ENCODE results near the gene SCARF1. TPM values are rescaled to one million over a fixed set of nuclear protein-coding genes. Genes with fewer than 3 reads are reported as not detected.

The SCARF1 gene
- total and polyA plus RNA-seq, 7 experiments from 2014 or later = 0.06 to 9.0 (median 1.8) TPM; not detected in 1

DNA sequence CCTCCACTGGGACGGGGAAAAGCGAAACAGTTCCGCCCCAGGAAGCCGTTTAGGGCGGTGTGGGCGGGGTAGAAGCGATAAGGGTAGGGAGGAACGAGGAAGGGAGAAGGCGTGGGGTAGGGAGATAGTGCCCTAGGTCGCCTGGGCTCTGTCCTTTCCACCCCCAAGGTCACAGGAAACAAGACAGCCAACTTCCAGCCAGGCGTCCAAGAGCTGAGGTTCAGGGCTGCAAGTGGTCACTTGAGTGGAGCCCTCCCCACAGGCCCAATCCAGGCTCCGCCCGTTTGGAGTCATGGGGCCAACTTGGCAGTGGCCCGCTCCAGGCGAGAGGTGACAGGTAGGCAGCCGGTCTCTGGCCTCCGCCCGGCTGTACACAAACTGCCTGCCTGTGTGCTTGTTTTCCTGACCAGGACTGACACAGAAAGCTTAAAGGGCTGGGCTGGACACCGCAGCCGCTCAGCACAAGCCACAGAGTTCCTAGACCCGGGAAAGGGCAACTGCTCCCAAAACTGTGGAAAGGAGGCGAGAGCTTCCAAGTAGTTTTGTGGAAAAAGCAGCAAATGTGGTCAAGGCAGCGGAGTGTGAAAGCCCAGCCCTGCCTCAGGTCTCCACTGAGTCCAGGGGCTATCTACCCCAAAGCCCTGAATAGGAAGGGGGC is 4.4 kb upstream of the SCARF1 start, which contains the start of gene RILP:
Gene RILP (minus strand): TSS at position 23 of the 658 bp plus-strand sequence. CDS start 62 bp downstream, outside the sequence.
- Mint-ChIP-seq H3K4me1 (peaks cover 0 to 32% (median 7%) of the 10 kb centered on the region in 7 donors), H3K4me3 (peak within 1 kb of the TSS; percentile 65 to 81 (median 75)), H3K36me3 (peaks cover 4 to 25% (median 14%) of the 10 kb centered on the region in 5 donors), H3K27me3 (no peaks in the 10 kb centered on the region), H3K27ac (peak within 1 kb of the TSS in 6 of 9 donors; percentile 38 to 72 (median 51)), H3K9me3 (no peaks in the 10 kb centered on the region)
- ChIA-PET POLR2A (interaction anchor here (0.9 to 3.1 kb wide), 8 partner anchors 21 to 861 kb away, joined by 3 to 27 read pairs (median 4); partner anchors contain the start of genes METTL16, RPA1, SLC43A2 and SMYD4), CTCF (interaction anchor here (0.7 to 1.8 kb wide), 11 partner anchors 9 to 86 kb away, joined by 3 to 8 read pairs (median 4); no protein-coding TSS in a partner anchor)
- no peaks in the 10 kb centered on the region for H3K9me3 ChIP-seq (ENCODE audit: control insufficient read depth in 2 of 3, low read length in 3 of 3)
- intact Hi-C loops (cut with micrococcal nuclease) = loop anchor here (1.0 to 10.0 kb wide), 16 partner anchors 21 to 751 kb away; partner anchors contain the start of genes SLC43A2 (in 2 of the 2), SMG6 (in 2 of the 2), SRR (in 2 of the 2) and INPP5K (in 1 of the 2)
- peak within 1 kb of the TSS; percentile 69 for H3K27ac ChIP-seq (ENCODE audit: low read depth, low read length)
- no peaks in the 10 kb centered on the region for H3K27me3 ChIP-seq (ENCODE audit: control insufficient read depth in 2 of 2, insufficient read depth in 2 of 2, low read length in 2 of 2)
- peak within 1 kb of the TSS; percentile 64 for H3K4me3 ChIP-seq (ENCODE audit: low read length)
- DNase-seq = peak in 1 of 9 donors; percentile 24
- peaks cover 11 to 17% of the 10 kb centered on the region in 2 donors for H3K4me1 ChIP-seq (ENCODE audit: control insufficient read depth in 2 of 2, insufficient read depth in 2 of 2, low read length in 2 of 2)
- peak; percentile 6 for ATAC-seq
- H3K36me3 ChIP-seq (ENCODE audit: control insufficient read depth in 2 of 3, insufficient read depth in 3 of 3, low read length in 3 of 3) = peaks cover 25 to 51% (median 29%) of the 10 kb centered on the region in 3 experiments

DNA sequence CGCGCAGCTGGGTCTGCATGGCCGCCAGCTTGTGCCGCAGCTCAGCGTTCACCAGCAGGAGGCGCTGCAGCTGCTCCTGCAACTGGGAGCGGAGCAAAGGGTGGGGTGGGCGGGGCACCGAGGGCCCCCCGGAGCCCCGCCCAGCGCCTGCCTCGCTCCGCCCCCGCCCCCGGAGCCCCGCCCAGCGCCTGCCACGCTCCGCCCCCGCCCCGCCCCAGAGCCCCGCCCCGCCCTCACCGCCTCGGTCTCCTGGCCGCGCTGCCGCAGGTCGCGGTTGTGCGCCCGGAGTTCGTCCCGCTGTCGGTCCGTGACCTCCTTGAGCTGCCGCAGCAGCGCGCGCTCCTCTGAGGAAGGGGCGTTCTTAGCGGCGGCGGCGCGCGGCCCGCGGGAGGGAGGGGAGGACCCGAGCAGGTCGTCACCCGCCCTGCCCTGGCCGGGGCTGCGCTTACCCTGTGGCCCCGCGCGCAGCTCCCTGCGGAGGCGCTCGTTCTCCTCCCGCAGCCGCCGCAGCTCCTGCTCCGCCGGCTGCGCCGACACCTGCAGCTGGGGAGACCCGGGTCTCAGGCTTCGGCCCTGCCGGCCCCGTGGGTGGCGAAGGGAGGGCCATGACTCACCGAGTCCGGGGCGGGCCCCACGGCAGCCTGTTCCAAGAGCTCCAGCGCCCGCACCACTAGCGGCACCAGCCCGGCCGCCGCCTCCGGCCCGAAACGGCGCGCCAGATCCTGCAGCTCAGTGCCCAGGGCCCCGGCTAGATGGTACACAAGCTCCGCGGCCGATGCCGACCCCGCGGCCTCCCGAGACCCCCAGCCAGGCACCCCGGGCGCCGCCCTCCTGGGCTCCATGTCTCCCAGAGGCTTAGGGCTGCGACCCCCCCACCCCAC is 3.7 kb upstream of the SCARF1 start:
- Histone ChIP-seq H3K27ac (ENCODE audit: low read depth, low read length) (peak overlapping the region; percentile 69), H3K4me1 (ENCODE audit: control insufficient read depth in 2 of 2, insufficient read depth in 2 of 2, low read length in 2 of 2) (peaks cover 15 to 21% of the 10 kb centered on the region in 2 donors), H3K36me3 (ENCODE audit: control insufficient read depth in 2 of 3, insufficient read depth in 3 of 3, low read length in 3 of 3) (peaks cover 19 to 43% (median 27%) of the 10 kb centered on the region in 3 experiments), H3K9me3 (ENCODE audit: control insufficient read depth in 2 of 3, low read length in 3 of 3) (no peaks in the 10 kb centered on the region), H3K4me3 (ENCODE audit: low read length) (peak overlapping the region; percentile 64), H3K27me3 (ENCODE audit: control insufficient read depth in 2 of 2, insufficient read depth in 2 of 2, low read length in 2 of 2) (no peaks in the 10 kb centered on the region)
- peak overlapping the region; percentile 65 to 81 (median 74) for H3K4me3 Mint-ChIP-seq
- H3K36me3 Mint-ChIP-seq = peaks cover 4 to 22% (median 11%) of the 10 kb centered on the region in 5 donors
- DNase-seq = peak; percentile 88 to 97 (median 93)
- H3K9me3 Mint-ChIP-seq = no peaks in the 10 kb centered on the region
- ATAC-seq = peak; percentile 90
- ChIA-PET CTCF (interaction anchor here (0.5 to 1.8 kb wide), 16 partner anchors 10 to 396 kb away, joined by 3 to 8 read pairs (median 4); partner anchors contain the start of gene SLC43A2), POLR2A (interaction anchor here (0.5 to 3.1 kb wide), 14 partner anchors 14 to 862 kb away, joined by 3 to 27 read pairs (median 4); partner anchors contain the start of genes METTL16, RPA1, SLC43A2 and SMYD4)
- peak overlapping the region in 5 of 9 donors; percentile 38 to 58 (median 55) for H3K27ac Mint-ChIP-seq
- H3K27me3 Mint-ChIP-seq = no peaks in the 10 kb centered on the region
- H3K4me1 Mint-ChIP-seq = peaks cover 0 to 38% (median 10%) of the 10 kb centered on the region in 7 donors
- intact Hi-C loops (cut with micrococcal nuclease) = loop anchor here (1.0 to 10.0 kb wide), 16 partner anchors 20 to 752 kb away; partner anchors contain the start of genes SLC43A2 (in 2 of the 2), SMG6 (in 2 of the 2), SRR (in 2 of the 2) and INPP5K (in 1 of the 2)

DNA sequence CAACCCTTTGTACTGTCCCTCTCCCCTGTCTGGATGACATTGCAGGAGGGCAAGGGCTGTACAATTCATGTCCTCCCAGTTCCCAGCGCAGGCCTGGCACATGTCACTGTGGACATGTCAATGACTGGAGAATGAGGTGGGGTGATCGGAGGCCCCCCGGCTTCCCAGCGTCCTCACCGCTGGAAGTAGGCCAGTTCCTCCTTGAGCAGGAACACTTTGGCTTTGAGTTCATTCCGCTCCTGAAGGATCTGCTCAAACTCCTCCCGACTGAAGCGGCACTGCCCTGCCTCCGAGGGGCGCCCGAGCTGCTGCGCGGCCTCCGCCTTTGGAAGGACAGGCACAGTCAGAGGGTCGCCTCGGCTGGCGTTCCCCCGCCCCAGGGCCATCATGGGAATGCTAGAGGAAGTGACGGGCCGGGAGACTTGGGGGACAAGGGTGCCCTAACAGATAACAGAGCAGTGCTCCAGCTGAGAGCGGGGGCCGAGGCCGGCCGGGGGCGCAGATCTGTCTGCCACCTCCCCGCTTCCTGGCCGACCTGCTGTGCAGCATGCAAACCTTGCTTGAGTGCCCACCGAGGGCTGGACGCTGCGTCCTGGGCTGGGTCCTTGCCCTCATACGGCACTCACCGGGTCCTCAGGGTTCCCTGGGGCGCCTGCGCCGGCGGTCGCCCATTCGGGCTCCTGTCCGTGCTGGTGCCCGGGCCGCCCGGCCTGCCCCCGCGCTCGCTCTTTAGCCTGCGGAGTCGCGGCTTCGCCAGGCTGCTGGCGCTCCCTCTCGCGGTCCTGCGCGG is 2.8 kb upstream of the SCARF1 start:
- intact Hi-C loops (cut with micrococcal nuclease) = loop anchor here (2.0 to 10.0 kb wide), 9 partner anchors 20 to 752 kb away; partner anchors contain the start of genes INPP5K (in 1 of the 2), MNT (in 1 of the 2), OVCA2 (in 1 of the 2) and RTN4RL1 (in 1 of the 2)
- no peaks in the 10 kb centered on the region for H3K27me3 ChIP-seq (ENCODE audit: control insufficient read depth in 2 of 2, insufficient read depth in 2 of 2, low read length in 2 of 2)
- no peaks in the 10 kb centered on the region for H3K9me3 ChIP-seq (ENCODE audit: control insufficient read depth in 2 of 3, low read length in 3 of 3)
- no peak for DNase-seq
- Mint-ChIP-seq H3K4me1 (peaks cover 0 to 41% (median 13%) of the 10 kb centered on the region in 7 donors), H3K27me3 (peaks cover 0 to 2% (median 0%) of the 10 kb centered on the region in 5 donors), H3K27ac (peak overlapping the region in 6 of 9 donors; percentile 32 to 47 (median 40)), H3K9me3 (no peaks in the 10 kb centered on the region), H3K36me3 (peaks cover 3 to 14% (median 4%) of the 10 kb centered on the region in 5 donors), H3K4me3 (peak overlapping the region; percentile 65 to 81 (median 74))
- peak overlapping the region; percentile 63 for H3K27ac ChIP-seq (ENCODE audit: low read depth, low read length)
- peak; percentile 0 for ATAC-seq
- H3K36me3 ChIP-seq (ENCODE audit: control insufficient read depth in 2 of 3, insufficient read depth in 3 of 3, low read length in 3 of 3) = peaks cover 11 to 35% (median 19%) of the 10 kb centered on the region in 3 experiments
- peak overlapping the region; percentile 62 for H3K4me3 ChIP-seq (ENCODE audit: low read length)
- ChIA-PET POLR2A (interaction anchor here (0.5 to 3.1 kb wide), 12 partner anchors 15 to 863 kb away, joined by 3 to 27 read pairs (median 4); partner anchors contain the start of genes METTL16, RPA1, SLC43A2 and SMYD4), CTCF (interaction anchor here (0.5 to 1.8 kb wide), 13 partner anchors 10 to 396 kb away, joined by 3 to 8 read pairs (median 4); partner anchors contain the start of gene SLC43A2)
- H3K4me1 ChIP-seq (ENCODE audit: control insufficient read depth in 2 of 2, insufficient read depth in 2 of 2, low read length in 2 of 2) = peaks cover 20 to 27% of the 10 kb centered on the region in 2 donors

DNA sequence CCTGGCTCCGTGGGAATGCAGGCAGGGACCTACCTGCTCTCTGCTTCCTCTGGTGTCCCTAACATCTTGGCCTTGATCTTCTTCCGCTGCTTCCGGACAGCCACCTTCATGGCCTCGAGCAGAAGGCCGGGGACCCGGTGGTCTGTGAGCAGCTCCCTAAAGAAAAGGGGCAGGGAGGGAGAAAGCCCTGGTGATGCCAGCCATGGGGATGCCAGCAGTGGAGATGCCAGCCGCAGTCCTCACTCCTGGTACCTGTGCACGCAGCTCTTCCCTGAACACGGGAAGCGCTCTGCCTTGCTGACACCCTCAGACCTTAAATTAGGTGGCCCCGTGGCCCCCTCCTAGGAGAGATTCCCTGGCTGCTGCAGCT is 2.3 kb upstream of the SCARF1 start:
- peaks cover 0 to 41% (median 13%) of the 10 kb centered on the region in 7 donors for H3K4me1 Mint-ChIP-seq
- H3K27ac ChIP-seq (ENCODE audit: low read depth, low read length) = no peak overlapping the region

More for the DNA sequence above, 2.3 kb upstream of the SCARF1 start:
- peak overlapping the region in 9 of 10 donors; percentile 27 to 81 (median 67) for H3K4me3 Mint-ChIP-seq
- POLR2A ChIA-PET = interaction anchor here (0.5 to 3.1 kb wide), 3 partner anchors 15 to 19 kb away, joined by 3 to 27 read pairs (median 3); partner anchors contain the start of gene SLC43A2
- peaks cover 5 to 29% (median 14%) of the 10 kb centered on the region in 3 experiments for H3K36me3 ChIP-seq (ENCODE audit: control insufficient read depth in 2 of 3, insufficient read depth in 3 of 3, low read length in 3 of 3)
- peaks cover 0 to 8% (median 0%) of the 10 kb centered on the region in 5 donors for H3K36me3 Mint-ChIP-seq
- H3K4me3 ChIP-seq (ENCODE audit: low read length) = peak overlapping the region; percentile 62
- H3K27ac Mint-ChIP-seq = peak overlapping the region in 1 of 9 donors; percentile 32
- CTCF ChIA-PET = interaction anchor here (1.4 to 1.8 kb wide), 4 partner anchors 13 to 216 kb away, joined by 3 to 4 read pairs (median 4); no protein-coding TSS in a partner anchor
- no peaks in the 10 kb centered on the region for H3K27me3 ChIP-seq (ENCODE audit: control insufficient read depth in 2 of 2, insufficient read depth in 2 of 2, low read length in 2 of 2)
- H3K27me3 Mint-ChIP-seq = peaks cover 0 to 2% (median 0%) of the 10 kb centered on the region in 5 donors
- no peak for ATAC-seq
- intact Hi-C loops (cut with micrococcal nuclease) = loop anchor here (2.0 to 10.0 kb wide), 9 partner anchors 19 to 753 kb away; partner anchors contain the start of genes INPP5K (in 1 of the 2), MNT (in 1 of the 2), OVCA2 (in 1 of the 2) and RTN4RL1 (in 1 of the 2)
- H3K9me3 Mint-ChIP-seq = no peaks in the 10 kb centered on the region
- no peak for DNase-seq
- no peaks in the 10 kb centered on the region for H3K9me3 ChIP-seq (ENCODE audit: control insufficient read depth in 2 of 3, low read length in 3 of 3)
- H3K4me1 ChIP-seq (ENCODE audit: control insufficient read depth in 2 of 2, insufficient read depth in 2 of 2, low read length in 2 of 2) = peaks cover 20 to 27% of the 10 kb centered on the region in 2 donors

All from naive thymus-derived CD4-positive, alpha-beta T cell (primary cell).